ENCODE measurements around the gene CRMP1. TPM values are rescaled to one million over a fixed set of nuclear protein-coding genes. Genes with fewer than 3 reads are reported as not detected.

Gene CRMP1
- total and polyA plus RNA-seq, 7 experiments from 2014 or later = 0.46 TPM; not detected in 6

GRCh38 chr4:5921101-5921980 is 28.5 kb upstream of the CRMP1 start:
- no peak for DNase-seq
- ChIA-PET CTCF (no interaction called here), POLR2A (no interaction called here)
- H3K4me1 ChIP-seq (ENCODE audit: control insufficient read depth in 2 of 2, insufficient read depth in 2 of 2, low read length in 2 of 2) = no peaks in the 10 kb centered on the region
- H3K36me3 ChIP-seq (ENCODE audit: control insufficient read depth in 2 of 3, insufficient read depth in 3 of 3, low read length in 3 of 3) = no peaks in the 10 kb centered on the region
- H3K9me3 ChIP-seq (ENCODE audit: control insufficient read depth in 2 of 3, low read length in 3 of 3) = no peaks in the 10 kb centered on the region
- H3K27me3 ChIP-seq (ENCODE audit: control insufficient read depth in 2 of 2, insufficient read depth in 2 of 2, low read length in 2 of 2) = no peaks in the 10 kb centered on the region
- Mint-ChIP-seq H3K4me1 (peaks cover 0 to 2% (median 0%) of the 10 kb centered on the region in 7 donors), H3K4me3 (no peak overlapping the region), H3K36me3 (no peaks in the 10 kb centered on the region), H3K27me3 (peaks cover 0 to 50% (median 11%) of the 10 kb centered on the region in 5 donors), H3K9me3 (peaks cover 0 to 12% (median 2%) of the 10 kb centered on the region in 11 donors), H3K27ac (no peak overlapping the region)
- ATAC-seq = no peak
- no peak overlapping the region for H3K4me3 ChIP-seq (ENCODE audit: low read length)
- intact Hi-C loops (cut with micrococcal nuclease) = no loop called here
- H3K27ac ChIP-seq (ENCODE audit: low read depth, low read length) = no peak overlapping the region

DNA sequence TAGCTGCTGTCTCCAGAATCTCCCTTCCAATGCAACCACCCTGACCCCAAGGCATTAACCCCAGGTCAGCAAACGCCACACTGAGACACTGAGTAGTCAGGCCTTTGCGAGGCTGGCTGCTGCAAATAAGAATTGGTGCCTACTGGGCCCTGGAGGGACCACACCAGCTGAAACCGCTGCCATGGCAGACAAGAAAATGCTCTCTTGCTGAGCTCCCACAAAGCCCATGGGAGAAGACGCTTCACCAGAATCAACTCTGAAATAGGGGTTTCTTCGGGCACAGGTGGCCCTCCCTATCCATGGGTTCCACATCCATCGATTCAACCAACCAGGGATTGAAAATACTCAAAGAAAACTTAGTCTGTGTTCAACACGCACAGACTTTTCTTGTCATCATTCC is 26.7 kb upstream of the CRMP1 start:
- no peaks in the 10 kb centered on the region for H3K9me3 ChIP-seq (ENCODE audit: control insufficient read depth in 2 of 3, low read length in 3 of 3)

GRCh38 chr4:5919044-5919443 is 26.2 kb upstream of the CRMP1 start:
- POLR2A ChIA-PET = no interaction called here
- Histone ChIP-seq H3K27me3 (ENCODE audit: control insufficient read depth in 2 of 2, insufficient read depth in 2 of 2, low read length in 2 of 2) (no peaks in the 10 kb centered on the region), H3K4me1 (ENCODE audit: control insufficient read depth in 2 of 2, insufficient read depth in 2 of 2, low read length in 2 of 2) (no peaks in the 10 kb centered on the region), H3K36me3 (ENCODE audit: control insufficient read depth in 2 of 3, insufficient read depth in 3 of 3, low read length in 3 of 3) (no peaks in the 10 kb centered on the region), H3K27ac (ENCODE audit: low read depth, low read length) (no peak overlapping the region), H3K9me3 (ENCODE audit: control insufficient read depth in 2 of 3, low read length in 3 of 3) (no peaks in the 10 kb centered on the region), H3K4me3 (ENCODE audit: low read length) (no peak overlapping the region)
- intact Hi-C loops (cut with micrococcal nuclease) = no loop called here
- Mint-ChIP-seq H3K27ac (no peak overlapping the region), H3K4me3 (no peak overlapping the region), H3K4me1 (peaks cover 0 to 2% (median 0%) of the 10 kb centered on the region in 7 donors), H3K9me3 (peaks cover 0 to 13% (median 3%) of the 10 kb centered on the region in 11 donors), H3K27me3 (peaks cover 0 to 42% (median 16%) of the 10 kb centered on the region in 5 donors), H3K36me3 (no peaks in the 10 kb centered on the region)
- CTCF ChIA-PET = no interaction called here
- no peak for DNase-seq
- no peak for ATAC-seq

More for the DNA sequence above, 26.7 kb upstream of the CRMP1 start:
- peaks cover 0 to 2% (median 0%) of the 10 kb centered on the region in 7 donors for H3K4me1 Mint-ChIP-seq
- no peak overlapping the region for H3K4me3 Mint-ChIP-seq
- Histone ChIP-seq H3K27ac (ENCODE audit: low read depth, low read length) (no peak overlapping the region), H3K4me3 (ENCODE audit: low read length) (no peak overlapping the region), H3K36me3 (ENCODE audit: control insufficient read depth in 2 of 3, insufficient read depth in 3 of 3, low read length in 3 of 3) (no peaks in the 10 kb centered on the region), H3K4me1 (ENCODE audit: control insufficient read depth in 2 of 2, insufficient read depth in 2 of 2, low read length in 2 of 2) (no peaks in the 10 kb centered on the region), H3K27me3 (ENCODE audit: control insufficient read depth in 2 of 2, insufficient read depth in 2 of 2, low read length in 2 of 2) (no peaks in the 10 kb centered on the region)
- peaks cover 0 to 47% (median 16%) of the 10 kb centered on the region in 5 donors for H3K27me3 Mint-ChIP-seq
- CTCF ChIA-PET = no interaction called here
- H3K9me3 Mint-ChIP-seq = peaks cover 0 to 12% (median 3%) of the 10 kb centered on the region in 11 donors
- intact Hi-C loops (cut with micrococcal nuclease) = no loop called here
- POLR2A ChIA-PET = no interaction called here
- H3K27ac Mint-ChIP-seq = no peak overlapping the region
- no peaks in the 10 kb centered on the region for H3K36me3 Mint-ChIP-seq
- ATAC-seq (no peak), DNase-seq (no peak)

DNA sequence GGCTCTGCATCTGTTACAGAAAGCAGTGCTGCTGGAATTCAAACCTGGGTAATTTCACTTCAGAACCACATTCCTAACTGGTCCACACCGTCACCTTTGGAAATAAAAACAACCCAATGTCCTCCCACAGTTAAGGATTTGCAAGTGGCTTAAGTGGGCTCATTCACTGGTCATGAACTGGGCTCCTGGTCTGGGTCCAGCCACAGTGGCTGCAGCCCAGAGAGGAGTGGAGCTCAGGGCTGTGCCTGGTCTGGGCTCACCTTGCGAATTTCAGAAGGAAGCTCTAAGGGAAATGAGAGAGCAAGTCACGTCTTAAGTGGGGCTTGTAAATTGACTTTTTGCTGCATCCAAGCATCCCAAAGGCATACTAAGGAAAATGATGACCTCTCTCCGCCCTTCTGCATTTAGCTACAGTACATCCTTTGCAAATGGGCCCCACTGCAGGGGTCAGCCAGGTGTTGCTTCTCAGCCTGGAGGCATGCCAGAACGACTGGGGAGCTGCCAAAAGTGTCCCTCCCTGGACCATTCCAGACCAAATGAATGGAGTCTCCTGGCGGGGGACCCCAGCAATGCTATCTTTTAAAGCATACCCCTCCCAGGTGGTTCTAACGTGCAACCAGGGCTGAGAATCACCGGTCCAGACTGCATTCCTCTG is 25.6 kb upstream of the CRMP1 start:
- H3K36me3 Mint-ChIP-seq = no peaks in the 10 kb centered on the region
- no peak overlapping the region for H3K4me3 Mint-ChIP-seq
- peaks cover 0 to 16% (median 3%) of the 10 kb centered on the region in 11 donors for H3K9me3 Mint-ChIP-seq
- Histone ChIP-seq H3K9me3 (ENCODE audit: control insufficient read depth in 2 of 3, low read length in 3 of 3) (no peaks in the 10 kb centered on the region), H3K27me3 (ENCODE audit: control insufficient read depth in 2 of 2, insufficient read depth in 2 of 2, low read length in 2 of 2) (no peaks in the 10 kb centered on the region), H3K27ac (ENCODE audit: low read depth, low read length) (no peak overlapping the region), H3K4me1 (ENCODE audit: control insufficient read depth in 2 of 2, insufficient read depth in 2 of 2, low read length in 2 of 2) (no peaks in the 10 kb centered on the region), H3K4me3 (ENCODE audit: low read length) (no peak overlapping the region), H3K36me3 (ENCODE audit: control insufficient read depth in 2 of 3, insufficient read depth in 3 of 3, low read length in 3 of 3) (no peaks in the 10 kb centered on the region)
- DNase-seq (no peak), ATAC-seq (no peak)
- H3K27ac Mint-ChIP-seq = no peak overlapping the region
- peaks cover 0 to 2% (median 0%) of the 10 kb centered on the region in 7 donors for H3K4me1 Mint-ChIP-seq
- ChIA-PET POLR2A (no interaction called here), CTCF (no interaction called here)
- H3K27me3 Mint-ChIP-seq = peaks cover 0 to 38% (median 16%) of the 10 kb centered on the region in 5 donors
- intact Hi-C loops (cut with micrococcal nuclease) = no loop called here

- peaks cover 0 to 34% (median 16%) of the 10 kb centered on the region in 5 donors for H3K27me3 Mint-ChIP-seq
- ChIA-PET CTCF (no interaction called here), POLR2A (no interaction called here)
- no peak overlapping the region for H3K4me3 Mint-ChIP-seq
- intact Hi-C loops (cut with micrococcal nuclease) = no loop called here
- Histone ChIP-seq H3K27ac (ENCODE audit: low read depth, low read length) (no peak overlapping the region), H3K36me3 (ENCODE audit: control insufficient read depth in 2 of 3, insufficient read depth in 3 of 3, low read length in 3 of 3) (no peaks in the 10 kb centered on the region), H3K4me1 (ENCODE audit: control insufficient read depth in 2 of 2, insufficient read depth in 2 of 2, low read length in 2 of 2) (no peaks in the 10 kb centered on the region), H3K4me3 (ENCODE audit: low read length) (no peak overlapping the region), H3K9me3 (ENCODE audit: control insufficient read depth in 2 of 3, low read length in 3 of 3) (peaks cover 0 to under 1% (median 0%) of the 10 kb centered on the region in 3 experiments), H3K27me3 (ENCODE audit: control insufficient read depth in 2 of 2, insufficient read depth in 2 of 2, low read length in 2 of 2) (no peaks in the 10 kb centered on the region)
- H3K9me3 Mint-ChIP-seq = peaks cover 0 to 8% (median 4%) of the 10 kb centered on the region in 11 donors
- H3K4me1 Mint-ChIP-seq = peaks cover 0 to 2% (median 0%) of the 10 kb centered on the region in 7 donors
- no peak for ATAC-seq
- H3K36me3 Mint-ChIP-seq = peaks cover 0 to under 1% (median 0%) of the 10 kb centered on the region in 5 donors
- H3K27ac Mint-ChIP-seq = no peak overlapping the region
- DNase-seq = no peak
Observed at GRCh38 chr4:5917672-5918071, 24.8 kb upstream of the CRMP1 start.

DNA sequence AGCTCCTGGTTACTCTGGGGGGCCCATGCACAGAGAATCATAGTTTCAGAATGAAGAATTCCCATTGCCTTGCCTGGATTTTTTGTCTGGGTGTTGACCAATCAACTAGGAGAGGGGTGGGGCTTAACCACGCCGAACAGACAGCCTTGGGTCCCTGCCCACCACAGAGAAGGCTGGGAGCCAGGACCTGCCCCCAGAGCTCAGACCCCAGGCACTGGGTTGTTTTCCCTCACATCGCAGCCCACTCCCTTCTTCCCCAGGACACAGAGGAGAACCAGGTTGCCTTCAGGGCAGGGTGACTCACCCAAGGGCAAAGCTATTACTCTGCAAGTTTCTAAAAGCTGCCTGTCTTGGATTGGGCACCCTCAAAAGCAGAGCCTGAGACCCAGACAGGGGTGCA is 23.3 kb upstream of the CRMP1 start:
- Histone ChIP-seq H3K4me3 (ENCODE audit: low read length) (no peak overlapping the region), H3K4me1 (ENCODE audit: control insufficient read depth in 2 of 2, insufficient read depth in 2 of 2, low read length in 2 of 2) (no peaks in the 10 kb centered on the region), H3K27ac (ENCODE audit: low read depth, low read length) (no peak overlapping the region), H3K27me3 (ENCODE audit: control insufficient read depth in 2 of 2, insufficient read depth in 2 of 2, low read length in 2 of 2) (no peaks in the 10 kb centered on the region), H3K9me3 (ENCODE audit: control insufficient read depth in 2 of 3, low read length in 3 of 3) (peaks cover 0 to 8% (median 0%) of the 10 kb centered on the region in 3 experiments), H3K36me3 (ENCODE audit: control insufficient read depth in 2 of 3, insufficient read depth in 3 of 3, low read length in 3 of 3) (no peaks in the 10 kb centered on the region)
- Mint-ChIP-seq H3K27me3 (peaks cover 0 to 30% (median 14%) of the 10 kb centered on the region in 5 donors), H3K9me3 (peaks cover 0 to 12% (median 6%) of the 10 kb centered on the region in 11 donors), H3K36me3 (peaks cover 0 to 4% (median 0%) of the 10 kb centered on the region in 5 donors), H3K4me1 (peaks cover 0 to 3% (median 0%) of the 10 kb centered on the region in 7 donors), H3K27ac (no peak overlapping the region), H3K4me3 (no peak overlapping the region)
- ChIA-PET POLR2A (no interaction called here), CTCF (no interaction called here)
- ATAC-seq (no peak), DNase-seq (no peak)
- intact Hi-C loops (cut with micrococcal nuclease) = no loop called here
